ENCODE results near the gene PC.

PC gene

GRCh38 chr11:66866511-66866986 is 91.6 kb downstream of the PC start:
- DNase-seq (ENCODE audit: low read depth), result no peak

GRCh38 chr11:66866007-66866406 is 92.2 kb downstream of the PC start:
- no peak for DNase-seq (ENCODE audit: low read depth)

DNA sequence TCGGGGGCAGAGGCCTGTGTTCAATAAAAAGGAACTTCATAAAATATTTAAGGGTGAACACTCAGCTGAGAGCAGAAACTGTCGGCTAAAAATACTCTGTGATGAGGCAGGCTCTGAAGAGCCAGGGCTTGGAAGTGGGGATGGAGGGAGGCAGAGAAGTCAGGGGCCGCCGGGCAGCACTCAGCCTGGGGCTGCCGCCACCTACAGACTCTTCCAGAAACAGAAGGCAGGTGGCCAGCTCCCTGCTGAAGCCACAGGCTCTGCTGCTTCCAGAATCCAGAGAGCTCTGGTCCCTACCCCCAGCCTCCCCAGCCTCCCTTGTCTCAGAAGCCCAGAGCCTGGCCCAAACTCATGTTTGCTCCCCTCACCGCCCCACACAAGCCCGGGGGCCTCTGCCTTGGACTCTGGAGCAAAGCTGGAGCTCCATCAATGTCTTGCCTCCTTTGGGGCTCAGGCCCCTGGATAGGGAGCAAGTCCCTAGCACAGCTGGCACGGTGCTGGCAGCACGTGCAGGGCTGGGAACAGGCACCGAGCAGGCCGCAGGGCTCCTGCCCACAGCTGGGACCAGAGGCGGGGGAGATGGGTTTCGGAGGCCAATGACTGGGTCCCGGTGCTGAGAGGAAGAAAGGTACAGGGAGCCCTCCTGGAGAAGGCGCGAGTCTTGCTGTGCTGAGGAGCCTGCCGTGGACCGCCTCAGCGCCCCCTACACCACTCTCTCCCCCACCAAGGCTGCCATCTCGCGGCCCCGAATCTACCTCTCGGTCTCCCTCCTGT is 93.1 kb downstream of the PC start:
- DNase-seq (ENCODE audit: low read depth), result no peak

GRCh38 chr11:66864172-66864901 is 93.8 kb downstream of the PC start:
- no peak for DNase-seq (ENCODE audit: low read depth)

DNA sequence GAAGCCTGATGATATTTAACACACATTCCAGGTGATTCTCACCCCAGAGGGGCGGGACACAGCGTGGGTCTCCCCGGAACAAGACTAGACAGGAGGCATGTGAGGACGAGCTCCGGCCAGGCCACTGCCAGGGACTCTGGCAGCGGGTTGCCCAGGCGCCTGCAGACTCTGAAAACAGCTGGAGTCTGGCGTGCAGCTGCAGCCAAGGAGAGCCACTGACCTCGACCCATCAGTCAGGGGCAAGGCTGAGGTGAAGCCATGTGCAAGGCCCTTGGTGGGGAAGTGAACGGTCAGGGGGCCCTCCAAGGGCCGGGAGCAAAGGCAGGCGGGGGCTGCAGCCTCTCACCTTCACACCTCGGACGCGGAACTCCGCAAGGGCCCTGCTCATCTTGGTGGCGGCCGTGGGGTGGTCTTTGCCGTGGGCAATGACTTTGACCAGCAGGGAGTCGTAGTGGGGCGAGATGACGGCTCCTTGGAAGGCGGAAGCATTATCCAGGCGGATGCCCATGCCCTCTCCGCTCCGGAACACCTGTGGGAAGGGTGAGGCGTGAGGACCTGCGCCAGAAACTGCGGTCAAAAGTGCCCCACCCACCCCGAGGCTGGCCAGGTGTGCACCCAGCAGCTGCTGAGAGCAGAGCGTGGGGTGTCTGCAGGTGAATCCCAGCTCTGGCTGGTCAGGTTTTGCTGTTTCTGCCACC is 94.6 kb downstream of the PC start:
- DNase-seq (ENCODE audit: low read depth), result no peak

- DNase-seq (ENCODE audit: low read depth), result no peak
Measured at GRCh38 chr11:66862559-66863037, 95.6 kb downstream of the PC start.

GRCh38 chr11:66861774-66862558 is 96.2 kb downstream of the PC start:
- DNase-seq (ENCODE audit: low read depth), result no peak

DNA sequence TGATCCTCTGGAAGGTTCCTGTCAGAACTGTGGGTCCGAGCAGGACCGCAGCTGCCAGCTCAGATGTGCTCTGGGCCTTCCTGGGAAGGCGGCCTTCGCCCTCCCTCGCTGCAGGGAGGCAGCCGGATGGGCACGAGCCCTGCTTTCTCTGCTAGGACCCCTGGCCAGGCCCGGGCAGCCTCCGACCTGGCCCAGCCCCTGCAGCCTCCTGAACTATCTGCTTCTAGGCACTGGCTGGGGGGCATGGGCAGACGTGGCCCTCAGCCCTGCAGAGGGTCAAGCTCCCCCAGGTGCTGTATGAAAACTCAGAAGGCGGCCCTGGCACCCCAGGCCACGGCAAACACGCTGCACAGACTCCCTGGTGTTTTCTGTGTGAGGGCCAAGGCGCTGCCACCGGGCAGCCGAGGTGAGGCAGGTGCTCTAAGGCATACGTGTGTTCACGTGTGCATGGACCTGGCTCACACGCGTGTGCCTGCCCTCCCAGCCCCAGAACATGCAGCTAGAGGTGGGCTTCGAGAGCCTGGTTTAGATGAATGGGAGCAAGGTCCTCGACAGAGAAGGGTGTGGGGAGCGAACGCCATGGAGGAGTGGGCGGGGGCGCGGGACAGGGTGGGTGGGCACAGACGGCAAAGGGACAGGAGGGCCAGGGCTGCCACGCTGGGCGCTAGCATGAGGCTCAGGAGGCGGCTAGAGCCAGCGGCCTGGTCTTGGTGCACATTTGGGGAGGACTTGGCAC is 97.0 kb downstream of the PC start:
- DNase-seq (ENCODE audit: low read depth), result no peak

GRCh38 chr11:66860449-66860831 is 97.7 kb downstream of the PC start:
- no peak for DNase-seq (ENCODE audit: low read depth)

DNA sequence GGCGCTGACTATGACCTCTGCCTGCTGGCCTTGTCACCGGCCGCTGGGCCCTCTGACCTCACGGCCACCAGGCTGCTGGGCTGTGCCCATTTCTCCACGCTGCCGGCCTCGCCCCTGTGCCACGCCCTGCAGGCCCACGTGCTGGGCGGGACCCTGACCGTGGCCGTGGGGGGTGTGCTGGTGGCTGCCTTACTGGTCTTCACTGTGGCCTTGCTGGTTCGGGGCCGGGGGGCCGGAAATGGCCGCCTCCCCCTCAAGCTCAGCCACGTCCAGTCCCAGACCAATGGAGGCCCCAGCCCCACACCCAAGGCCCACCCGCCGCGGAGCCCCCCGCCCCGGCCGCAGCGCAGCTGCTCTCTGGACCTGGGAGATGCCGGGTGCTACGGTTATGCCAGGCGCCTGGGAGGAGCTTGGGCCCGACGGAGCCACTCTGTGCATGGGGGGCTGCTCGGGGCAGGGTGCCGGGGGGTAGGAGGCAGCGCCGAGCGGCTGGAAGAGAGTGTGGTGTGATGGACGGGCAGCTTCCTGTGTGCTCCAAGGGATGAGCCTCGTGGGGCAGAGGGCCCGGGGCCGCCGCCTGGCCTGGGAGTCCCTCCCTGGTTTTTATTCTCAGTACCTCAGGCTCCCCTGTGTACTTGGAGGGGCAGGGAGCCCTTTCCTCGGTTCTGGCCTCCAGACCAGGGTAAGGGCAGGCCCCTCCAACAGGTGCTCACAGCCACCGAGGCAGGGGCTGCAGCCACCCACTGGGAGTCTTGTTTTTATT is 98.3 kb downstream of the PC start:
- no peak for DNase-seq (ENCODE audit: low read depth)

DNA sequence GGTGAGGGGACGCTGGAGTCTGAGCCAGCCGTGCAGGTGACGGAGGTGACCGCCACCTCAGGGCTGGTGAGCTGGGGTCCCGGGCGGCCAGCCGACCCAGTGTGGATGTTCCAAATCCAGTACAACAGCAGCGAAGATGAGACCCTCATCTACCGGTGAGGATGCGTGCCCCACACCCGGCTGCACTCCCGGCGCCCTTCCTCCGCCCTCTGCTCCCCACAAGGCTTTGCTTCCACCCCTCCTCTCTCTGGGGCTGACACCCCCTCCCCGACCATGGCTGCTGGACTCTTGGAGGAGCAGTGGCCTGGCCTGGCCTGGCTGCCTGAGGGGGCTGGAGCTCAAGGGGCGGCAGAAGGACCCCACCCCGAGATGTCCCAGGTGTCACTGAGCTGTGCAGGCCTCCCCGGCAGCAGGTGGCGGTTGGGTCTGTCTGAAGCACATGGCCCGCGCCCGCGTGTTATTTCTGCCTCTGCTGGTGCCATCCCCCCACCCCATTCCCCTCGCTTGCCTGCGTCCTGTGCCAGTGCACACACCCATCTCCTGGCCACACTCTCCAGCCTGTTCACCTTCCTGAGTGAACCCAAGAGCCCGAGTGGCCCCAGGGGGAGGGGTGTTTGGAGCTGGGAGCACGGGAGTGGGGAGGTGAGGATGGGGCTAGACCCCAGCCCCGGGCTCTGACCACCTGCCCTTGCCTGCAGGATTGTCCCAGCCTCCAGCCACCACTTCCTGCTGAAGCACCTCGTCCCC is 99.1 kb downstream of the PC start:
- no peak for DNase-seq (ENCODE audit: low read depth)

GRCh38 chr11:66858186-66858938 is 99.8 kb downstream of the PC start:
- no peak for DNase-seq (ENCODE audit: low read depth)

DNA sequence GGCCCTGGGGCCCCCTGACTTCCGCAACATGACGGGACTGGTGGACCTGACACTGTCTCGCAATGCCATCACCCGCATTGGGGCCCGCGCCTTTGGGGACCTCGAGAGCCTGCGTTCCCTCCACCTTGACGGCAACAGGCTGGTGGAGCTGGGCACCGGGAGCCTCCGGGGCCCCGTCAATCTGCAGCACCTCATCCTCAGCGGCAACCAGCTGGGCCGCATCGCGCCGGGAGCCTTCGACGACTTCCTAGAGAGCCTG is 100.3 kb downstream of the PC start:
- DNase-seq (ENCODE audit: low read depth), result no peak

GRCh38 chr11:66857234-66857926 is 100.8 kb downstream of the PC start:
- no peak for DNase-seq (ENCODE audit: low read depth)

DNA sequence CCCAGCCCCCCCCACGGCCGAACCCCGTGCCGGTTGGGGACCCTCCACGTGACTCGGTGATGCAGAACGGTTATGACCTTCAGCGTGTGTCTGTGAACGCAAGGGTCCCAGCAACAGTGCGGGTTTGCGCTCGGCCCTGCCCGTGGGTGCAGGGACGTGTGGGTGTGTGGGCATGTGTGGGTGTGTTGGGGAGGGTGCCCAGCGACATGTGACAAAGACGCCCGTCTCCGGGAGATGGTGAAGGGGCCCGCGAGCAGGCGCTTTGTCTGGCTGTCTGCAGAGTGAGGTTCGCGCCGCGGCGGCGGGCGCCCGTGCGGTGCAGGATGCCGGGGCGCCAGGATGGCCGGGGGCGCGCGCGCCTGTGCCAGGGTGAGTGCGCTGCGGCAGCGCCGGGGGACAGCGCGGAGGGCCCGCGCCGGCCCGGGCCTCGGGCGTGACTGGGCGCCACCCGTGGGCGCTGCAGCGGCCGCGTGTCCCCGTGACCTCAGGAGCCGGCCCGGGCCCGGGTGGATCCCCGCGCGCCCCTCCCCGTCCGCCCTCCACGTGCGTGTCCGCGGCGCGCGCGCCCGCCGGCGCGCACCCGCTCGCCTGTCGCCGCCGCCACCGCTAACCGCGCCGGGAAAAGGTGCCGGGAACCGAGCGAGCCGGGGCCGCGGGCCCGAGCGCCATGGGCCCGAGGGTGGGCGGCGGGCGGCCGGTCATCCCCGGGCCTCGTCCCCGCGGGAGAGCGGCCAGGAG is 101.5 kb downstream of the PC start, which contains the start of gene LRFN4:
Gene LRFN4 (plus strand): TSS at position 569 of the 738 bp plus-strand sequence. CDS start 681 bp downstream, outside the sequence.
- no peak for DNase-seq (ENCODE audit: low read depth)

- peak; percentile 89 for DNase-seq (ENCODE audit: low read depth)
Measured at GRCh38 chr11:66855574-66856495, 102.3 kb downstream of the PC start.

Data from stromal cell of bone marrow (primary cell).